HepG2 (cell line): ENCODE data around the gene GNG13. TPM values are rescaled to one million over a fixed set of nuclear protein-coding genes. Genes with fewer than 3 reads are reported as not detected.

Experiments
- CAMTA2 ChIP-seq: sonication (generic); formaldehyde crosslinking; IDR thresholded peaks from 2 replicates; pipeline ENCODE4 v1.4.0; 2020; ENCODE audit warnings: mild to moderate bottlenecking, missing genetic modification reagents, borderline replicate concordance
- CBX5 ChIP-seq: sonication (generic); formaldehyde crosslinking; IDR thresholded peaks from 2 replicates; pipeline ENCODE4 v1.4.0; 2020; ENCODE audit warnings: missing genetic modification reagents, borderline replicate concordance
- FOXK1 ChIP-seq: sonication (generic); formaldehyde crosslinking; IDR thresholded peaks from 2 replicates; pipeline ENCODE4 v1.4.0; 2020; ENCODE audit warnings: low read depth, missing genetic modification reagents, borderline replicate concordance
- FOXP1 ChIP-seq, 2 experiments: fragments of 450-650 bp in 1 of 2; IDR thresholded peaks; 2 replicates each; pipeline ENCODE4 v1.6.1; 2017 to 2018; ENCODE audit warnings: antibody characterized with exemption in 1 of 2
- HOXA5 ChIP-seq: sonication (generic); formaldehyde crosslinking; IDR thresholded peaks from 2 replicates; pipeline ENCODE4 v1.4.0; 2020; ENCODE audit warnings: missing genetic modification reagents
- HOXD1 ChIP-seq: sonication (generic); formaldehyde crosslinking; IDR thresholded peaks from 2 replicates; pipeline ENCODE4 v1.5.0; 2020; ENCODE audit warnings: missing genetic modification reagents
- PPARG ChIP-seq: conservative IDR thresholded peaks from 2 replicates; pipeline ENCODE4 v1.6.1; 2016; ENCODE audit warnings: missing biosample characterization, missing genetic modification reagents
- RBAK ChIP-seq: sonication (generic); formaldehyde crosslinking; IDR thresholded peaks from 2 replicates; pipeline ENCODE4 v1.5.1; 2020; ENCODE audit warnings: mild to moderate bottlenecking, missing genetic modification reagents
- SP1 ChIP-seq, 2 experiments: fragments of 450-650 bp in 1 of 2; sonication (generic) in 1 of 2; formaldehyde crosslinking in 1 of 2; IDR thresholded peaks; 2 replicates each; pipeline versions ENCODE4 v1.4.0 to v1.6.1; 2016 to 2020; ENCODE audit warnings: missing genetic modification reagents in 1 of 2
- SP140L ChIP-seq: sonication (generic); formaldehyde crosslinking; IDR thresholded peaks from 2 replicates; pipeline ENCODE4 v1.4.0; 2020; ENCODE audit warnings: missing genetic modification reagents, borderline replicate concordance
- SP4 ChIP-seq: sonication (generic); formaldehyde crosslinking; IDR thresholded peaks from 2 replicates; pipeline ENCODE4 v1.8.1; 2023; ENCODE audit warnings: mild to moderate bottlenecking, missing genetic modification reagents
- ZFP62 ChIP-seq: sonication (generic); formaldehyde crosslinking; IDR thresholded peaks from 2 replicates; pipeline ENCODE4 v1.4.0; 2020; ENCODE audit warnings: missing genetic modification reagents
- ZNF138 ChIP-seq: sonication (generic); formaldehyde crosslinking; IDR thresholded peaks from 2 replicates; pipeline ENCODE4 v1.5.0; 2020; ENCODE audit warnings: mild to moderate bottlenecking, low read depth, missing genetic modification reagents
- ZNF17 ChIP-seq: sonication (generic); formaldehyde crosslinking; IDR thresholded peaks from 2 replicates; pipeline ENCODE4 v1.5.0; 2020; ENCODE audit warnings: mild to moderate bottlenecking, missing genetic modification reagents
- ZNF235 ChIP-seq: sonication (generic); formaldehyde crosslinking; IDR thresholded peaks from 2 replicates; pipeline ENCODE4 v1.8.1; 2023; ENCODE audit warnings: mild to moderate bottlenecking, missing genetic modification reagents, borderline replicate concordance
- ZNF549 ChIP-seq: sonication (generic); formaldehyde crosslinking; IDR thresholded peaks from 2 replicates; pipeline ENCODE4 v1.5.0; 2020; ENCODE audit warnings: missing genetic modification reagents
- ZSCAN25 ChIP-seq: sonication (generic); formaldehyde crosslinking; IDR thresholded peaks from 2 replicates; pipeline ENCODE4 v1.8.0; 2022; ENCODE audit warnings: mild to moderate bottlenecking, missing genetic modification reagents
- polyA plus RNA-seq, 8 experiments: library from polyadenylated mRNA; depleted of rRNA in 3 of 8; stranded (reverse) in 7 of 8; unstranded in 1 of 8; fragments of >200 nt; fragmentation: Illumina TruSeq in 4 of 8; extraction: Trizol in 4 of 8; gene quantifications; 2 replicates each; pipeline versions ENCODE4 v1.2.1 to v1.2.3, GENCODE V29; 2011 to 2016; ENCODE audit warnings: low read depth in 4 of 8, missing spikeins in 1 of 8, mixed read lengths in 1 of 8; ENCODE audit not compliant: insufficient read depth in 1 of 8
- total RNA-seq, 5 experiments: library from RNA; depleted of rRNA; stranded (reverse); fragments of >200 nt; fragmentation: Illumina TruSeq; extraction: Trizol; gene quantifications; 2 replicates each; pipeline ENCODE4 v1.2.3, GENCODE V29; 2016; ENCODE audit warnings: low read depth in 1 of 5
- TF ChIP-seq, protein P1 (sequence below): sonication (generic); formaldehyde crosslinking; IDR thresholded peaks from 2 replicates; pipeline ENCODE4 v1.5.0; 2020; ENCODE audit warnings: mild to moderate bottlenecking, missing genetic modification reagents, borderline replicate concordance
- TF ChIP-seq, protein P2 (sequence below): IDR thresholded peaks from 2 replicates; pipeline ENCODE4 v1.6.1; 2016; ENCODE audit warnings: mild to moderate bottlenecking, missing biosample characterization, missing genetic modification reagents
- TF ChIP-seq, protein P3 (sequence below): sonication (generic); formaldehyde crosslinking; IDR thresholded peaks from 2 replicates; pipeline ENCODE4 v1.4.0; 2020; ENCODE audit warnings: missing genetic modification reagents; ENCODE audit errors: not compliant biosample characterization
- TF ChIP-seq, protein P4 (sequence below): sonication (generic); formaldehyde crosslinking; IDR thresholded peaks from 2 replicates; pipeline ENCODE4 v1.4.0; 2020; ENCODE audit warnings: mild to moderate bottlenecking, missing genetic modification reagents

The GNG13 gene
- total and polyA plus RNA-seq, 2 of the 13 experiments (the other 11 are each of a cell fraction or from before 2014, with no cell fraction given) = not detected

DNA sequence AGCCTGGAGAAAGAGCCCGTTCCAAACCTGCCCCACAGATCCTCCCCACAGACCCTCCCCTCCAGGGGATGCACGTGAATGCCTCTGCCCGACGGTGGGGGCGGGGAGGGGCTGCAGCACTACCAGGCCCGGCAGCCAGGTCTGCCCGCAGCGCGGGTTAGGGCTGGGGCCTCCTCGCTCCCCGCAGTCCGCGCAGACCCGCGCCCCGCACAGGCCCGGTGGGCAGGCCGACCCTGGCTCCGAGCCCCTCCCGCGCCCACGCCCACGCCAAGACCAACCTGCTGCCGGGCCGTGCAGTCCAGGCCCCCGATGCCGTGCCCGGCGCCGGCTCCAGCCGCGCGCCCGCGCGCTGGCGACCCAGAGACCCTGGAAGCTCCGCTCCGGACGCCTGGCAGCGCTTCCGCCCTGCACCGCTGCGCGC lies 12.5 kb downstream of the GNG13 start, which contains the start of gene RPUSD1 (continued):
- TF ChIP-seq, protein P1, sequence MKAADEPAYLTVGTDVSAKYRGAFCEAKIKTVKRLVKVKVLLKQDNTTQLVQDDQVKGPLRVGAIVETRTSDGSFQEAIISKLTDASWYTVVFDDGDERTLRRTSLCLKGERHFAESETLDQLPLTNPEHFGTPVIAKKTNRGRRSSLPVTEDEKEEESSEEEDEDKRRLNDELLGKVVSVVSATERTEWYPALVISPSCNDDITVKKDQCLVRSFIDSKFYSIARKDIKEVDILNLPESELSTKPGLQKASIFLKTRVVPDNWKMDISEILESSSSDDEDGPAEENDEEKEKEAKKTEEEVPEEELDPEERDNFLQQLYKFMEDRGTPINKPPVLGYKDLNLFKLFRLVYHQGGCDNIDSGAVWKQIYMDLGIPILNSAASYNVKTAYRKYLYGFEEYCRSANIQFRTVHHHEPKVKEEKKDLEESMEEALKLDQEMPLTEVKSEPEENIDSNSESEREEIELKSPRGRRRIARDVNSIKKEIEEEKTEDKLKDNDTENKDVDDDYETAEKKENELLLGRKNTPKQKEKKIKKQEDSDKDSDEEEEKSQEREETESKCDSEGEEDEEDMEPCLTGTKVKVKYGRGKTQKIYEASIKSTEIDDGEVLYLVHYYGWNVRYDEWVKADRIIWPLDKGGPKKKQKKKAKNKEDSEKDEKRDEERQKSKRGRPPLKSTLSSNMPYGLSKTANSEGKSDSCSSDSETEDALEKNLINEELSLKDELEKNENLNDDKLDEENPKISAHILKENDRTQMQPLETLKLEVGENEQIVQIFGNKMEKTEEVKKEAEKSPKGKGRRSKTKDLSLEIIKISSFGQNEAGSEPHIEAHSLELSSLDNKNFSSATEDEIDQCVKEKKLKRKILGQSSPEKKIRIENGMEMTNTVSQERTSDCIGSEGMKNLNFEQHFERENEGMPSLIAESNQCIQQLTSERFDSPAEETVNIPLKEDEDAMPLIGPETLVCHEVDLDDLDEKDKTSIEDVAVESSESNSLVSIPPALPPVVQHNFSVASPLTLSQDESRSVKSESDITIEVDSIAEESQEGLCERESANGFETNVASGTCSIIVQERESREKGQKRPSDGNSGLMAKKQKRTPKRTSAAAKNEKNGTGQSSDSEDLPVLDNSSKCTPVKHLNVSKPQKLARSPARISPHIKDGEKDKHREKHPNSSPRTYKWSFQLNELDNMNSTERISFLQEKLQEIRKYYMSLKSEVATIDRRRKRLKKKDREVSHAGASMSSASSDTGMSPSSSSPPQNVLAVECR = peak; percentile 11; the same call in 1 of the 2 replicates
- TF ChIP-seq, protein P2, sequence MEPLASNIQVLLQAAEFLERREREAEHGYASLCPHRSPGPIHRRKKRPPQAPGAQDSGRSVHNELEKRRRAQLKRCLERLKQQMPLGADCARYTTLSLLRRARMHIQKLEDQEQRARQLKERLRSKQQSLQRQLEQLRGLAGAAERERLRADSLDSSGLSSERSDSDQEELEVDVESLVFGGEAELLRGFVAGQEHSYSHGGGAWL (CRISPR knock-in tag) = no peak
- TF ChIP-seq HOXA5 (CRISPR knock-in tag) (no peak), CBX5 (CRISPR knock-in tag) (no peak), SP1 (IDR thresholded peaks at IDR 0.05) (no peak), SP1 (CRISPR knock-in tag; IDR thresholded peaks at IDR 0.05) (no peak), ZFP62 (CRISPR knock-in tag) (no peak), ZNF17 (CRISPR knock-in tag) (no peak), ZNF549 (CRISPR knock-in tag) (no peak), SP4 (CRISPR knock-in tag) (no peak), FOXP1 (IDR thresholded peaks at IDR 0.05) (no peak), FOXP1 (CRISPR knock-in tag; IDR thresholded peaks at IDR 0.05) (no peak), PPARG (no peak), HOXD1 (CRISPR knock-in tag) (no peak), RBAK (CRISPR knock-in tag) (no peak), SP140L (CRISPR knock-in tag) (no peak), FOXK1 (CRISPR knock-in tag) (no peak), CAMTA2 (CRISPR knock-in tag) (no peak), ZNF235 (no peak), ZNF138 (CRISPR knock-in tag) (no peak), ZSCAN25 (CRISPR knock-in tag) (no peak)
- TF ChIP-seq, protein P3, sequence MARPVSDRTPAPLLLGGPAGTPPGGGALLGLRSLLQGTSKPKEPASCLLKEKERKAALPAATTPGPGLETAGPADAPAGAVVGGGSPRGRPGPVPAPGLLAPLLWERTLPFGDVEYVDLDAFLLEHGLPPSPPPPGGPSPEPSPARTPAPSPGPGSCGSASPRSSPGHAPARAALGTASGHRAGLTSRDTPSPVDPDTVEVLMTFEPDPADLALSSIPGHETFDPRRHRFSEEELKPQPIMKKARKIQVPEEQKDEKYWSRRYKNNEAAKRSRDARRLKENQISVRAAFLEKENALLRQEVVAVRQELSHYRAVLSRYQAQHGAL (CRISPR knock-in tag) = no peak
- TF ChIP-seq, protein P4, sequence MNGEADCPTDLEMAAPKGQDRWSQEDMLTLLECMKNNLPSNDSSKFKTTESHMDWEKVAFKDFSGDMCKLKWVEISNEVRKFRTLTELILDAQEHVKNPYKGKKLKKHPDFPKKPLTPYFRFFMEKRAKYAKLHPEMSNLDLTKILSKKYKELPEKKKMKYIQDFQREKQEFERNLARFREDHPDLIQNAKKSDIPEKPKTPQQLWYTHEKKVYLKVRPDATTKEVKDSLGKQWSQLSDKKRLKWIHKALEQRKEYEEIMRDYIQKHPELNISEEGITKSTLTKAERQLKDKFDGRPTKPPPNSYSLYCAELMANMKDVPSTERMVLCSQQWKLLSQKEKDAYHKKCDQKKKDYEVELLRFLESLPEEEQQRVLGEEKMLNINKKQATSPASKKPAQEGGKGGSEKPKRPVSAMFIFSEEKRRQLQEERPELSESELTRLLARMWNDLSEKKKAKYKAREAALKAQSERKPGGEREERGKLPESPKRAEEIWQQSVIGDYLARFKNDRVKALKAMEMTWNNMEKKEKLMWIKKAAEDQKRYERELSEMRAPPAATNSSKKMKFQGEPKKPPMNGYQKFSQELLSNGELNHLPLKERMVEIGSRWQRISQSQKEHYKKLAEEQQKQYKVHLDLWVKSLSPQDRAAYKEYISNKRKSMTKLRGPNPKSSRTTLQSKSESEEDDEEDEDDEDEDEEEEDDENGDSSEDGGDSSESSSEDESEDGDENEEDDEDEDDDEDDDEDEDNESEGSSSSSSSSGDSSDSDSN (CRISPR knock-in tag) = peak; percentile 48; the same call in 1 of the 2 replicates
